Measurements from ENCODE around the gene FUS. TPM values are rescaled to one million over a fixed set of nuclear protein-coding genes. Genes with fewer than 3 reads are reported as not detected.
A peak's percentile ranks its signal among the peaks of the same experiment; 100 is the strongest.

Gene FUS
- total RNA-seq, 1 experiment from 2014 or later: 1,264 TPM

DNA sequence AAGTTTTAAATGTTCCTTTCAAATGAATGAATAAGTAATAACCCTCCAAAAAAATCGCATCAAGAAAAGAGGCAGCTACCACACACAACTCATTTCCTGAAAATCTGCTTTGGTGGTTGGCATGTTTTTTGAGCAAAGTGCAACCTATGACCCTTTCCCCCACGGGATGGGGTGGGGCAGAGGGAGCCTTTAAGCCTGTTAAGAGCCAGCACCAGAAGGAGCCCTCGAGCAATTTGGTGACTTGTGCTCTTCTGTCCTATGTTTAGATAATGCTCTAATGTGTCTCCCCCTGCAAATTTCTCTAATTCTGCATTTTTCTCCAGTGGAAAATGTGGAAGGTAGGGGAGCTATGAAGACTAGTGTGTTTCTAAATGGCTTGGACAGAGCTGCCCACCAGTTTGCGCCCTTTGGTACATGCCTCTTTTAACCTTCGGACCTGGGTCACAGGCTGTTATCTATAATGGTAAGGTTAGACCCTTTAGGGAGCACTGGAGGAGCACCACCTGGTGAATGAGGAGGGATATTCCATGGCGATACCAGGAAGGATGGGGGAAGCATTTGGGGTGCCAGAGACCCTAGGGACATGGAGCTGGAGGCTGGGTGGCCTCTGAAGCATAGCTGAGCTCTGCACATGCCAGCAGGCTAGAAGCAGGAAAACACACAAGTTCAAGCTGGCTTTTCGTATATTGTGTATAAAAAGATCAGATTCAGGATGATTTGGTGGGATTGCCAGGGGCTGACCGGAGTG lies 21.1 kb downstream of the FUS start:
- POLR2A ChIA-PET (ENCODE audit: low non-redundant PET): interaction anchor here (0.6 kb wide), 1 partner anchor 21 kb away, joined by 9 read pairs; no protein-coding TSS in a partner anchor
- Histone ChIP-seq H3K27ac (ENCODE audit: low read depth, low read length, poor library complexity, severe bottlenecking) (no peak overlapping the region), H3K4me3 (ENCODE audit: low read depth, low read length, poor library complexity, severe bottlenecking) (no peak overlapping the region), H3K9me3 (ENCODE audit: low read depth, low read length, poor library complexity, severe bottlenecking) (no peaks in the 10 kb centered on the region), H3K4me1 (ENCODE audit: insufficient read depth, low read length, poor library complexity, severe bottlenecking) (no peaks in the 10 kb centered on the region), H3K36me3 (ENCODE audit: insufficient read depth, low read length, poor library complexity, severe bottlenecking) (peaks cover 10% of the 10 kb centered on the region), H3K27me3 (replicated peaks; ENCODE audit: insufficient read depth, low read depth, low read length, poor library complexity) (peaks cover 9% of the 10 kb centered on the region)
- no peak for DNase-seq (ENCODE audit: low spot score)
- TF ChIP-seq EZH2 (IDR thresholded peaks at IDR 0.05; ENCODE audit: borderline replicate concordance, low read depth, low read length, poor library complexity, severe bottlenecking) (no peak), CTCF (conservative IDR thresholded peaks at IDR 0.05; ENCODE audit: low read depth, low read length) (no peak)
- intact Hi-C loops (cut with micrococcal nuclease; ENCODE audit: unreplicated experiment): loop anchor here (5.0 kb wide), 2 partner anchors 241 to 666 kb away; partner anchors contain the start of gene ZNF843
- CTCF ChIA-PET: no interaction called here
- BruUV-seq (replicated peaks): no TSS peak

GRCh38 chr16:31201582-31202413 lies 21.9 kb downstream of the FUS start:
- Histone ChIP-seq H3K27me3 (replicated peaks; ENCODE audit: insufficient read depth, low read depth, low read length, poor library complexity) (peaks cover 9% of the 10 kb centered on the region), H3K27ac (ENCODE audit: low read depth, low read length, poor library complexity, severe bottlenecking) (no peak overlapping the region), H3K4me3 (ENCODE audit: low read depth, low read length, poor library complexity, severe bottlenecking) (peak overlapping the region; percentile 49), H3K4me1 (ENCODE audit: insufficient read depth, low read length, poor library complexity, severe bottlenecking) (no peaks in the 10 kb centered on the region), H3K9me3 (ENCODE audit: low read depth, low read length, poor library complexity, severe bottlenecking) (no peaks in the 10 kb centered on the region), H3K36me3 (ENCODE audit: insufficient read depth, low read length, poor library complexity, severe bottlenecking) (peaks cover 2% of the 10 kb centered on the region)
- BruUV-seq (replicated peaks): no TSS peak
- ChIA-PET CTCF (no interaction called here), POLR2A (ENCODE audit: low non-redundant PET) (no interaction called here)
- intact Hi-C loops (cut with micrococcal nuclease; ENCODE audit: unreplicated experiment): loop anchor here (5.0 kb wide), 2 partner anchors 241 to 666 kb away; partner anchors contain the start of gene ZNF843
- no peak for TF ChIP-seq EZH2 (IDR thresholded peaks at IDR 0.05; ENCODE audit: borderline replicate concordance, low read depth, low read length, poor library complexity, severe bottlenecking)
- no peak for TF ChIP-seq CTCF (conservative IDR thresholded peaks at IDR 0.05; ENCODE audit: low read depth, low read length)
- DNase-seq (ENCODE audit: low spot score): no peak

DNA sequence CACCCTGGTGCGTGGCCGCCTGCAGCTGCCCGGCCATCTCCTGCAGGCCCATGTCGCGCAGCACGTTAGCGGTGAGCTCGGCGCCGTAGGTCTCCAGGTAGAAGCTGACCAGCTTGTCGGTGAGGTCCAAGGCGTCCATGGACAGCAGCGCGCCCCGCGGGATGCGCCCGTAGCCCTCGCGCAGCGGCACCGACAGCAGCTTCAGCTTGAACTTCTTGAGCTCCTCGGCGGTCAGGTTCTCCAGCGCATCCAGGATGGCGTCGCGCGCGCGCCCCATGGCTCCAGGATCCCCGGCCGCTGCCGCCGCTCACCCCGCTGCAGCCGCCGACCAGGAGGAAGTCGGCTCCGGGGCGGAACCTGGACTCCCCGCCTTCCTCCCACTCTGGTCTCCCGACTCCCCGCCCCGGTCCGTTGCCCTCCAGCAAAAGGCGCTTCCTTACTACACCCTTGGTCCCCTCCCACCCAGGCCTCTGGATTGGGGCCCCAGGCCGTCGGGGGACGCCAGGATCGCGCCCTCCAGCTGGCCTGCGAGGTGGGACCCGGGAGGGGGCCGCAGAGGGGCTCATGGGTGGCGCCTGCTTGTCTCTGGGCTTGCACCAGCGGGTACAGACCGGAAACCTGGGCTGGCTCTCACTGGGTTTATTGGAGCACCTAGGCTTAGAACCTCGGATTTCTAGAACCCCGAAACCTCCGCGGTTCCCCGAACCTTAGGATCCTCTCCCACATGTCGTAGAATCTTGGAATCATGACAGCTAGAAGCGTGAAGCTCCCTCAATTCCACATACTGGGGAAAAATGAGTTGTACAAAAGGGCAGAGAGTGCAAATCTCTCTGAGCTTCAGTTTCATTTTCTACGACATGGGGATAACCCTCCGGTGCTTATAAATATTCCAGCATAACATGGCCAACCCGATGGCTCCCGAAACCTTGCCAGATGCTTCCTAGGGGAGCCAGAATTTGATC lies 22.8 kb downstream of the FUS start, which contains the start of gene PYCARD:
TSS of gene PYCARD (minus strand) at position 347 of the 962 bp plus-strand sequence. CDS start at position 277, 70 bp downstream.
- Histone ChIP-seq H3K4me3 (ENCODE audit: low read depth, low read length, poor library complexity, severe bottlenecking) (peak within 1 kb of the TSS; percentile 49), H3K9me3 (ENCODE audit: low read depth, low read length, poor library complexity, severe bottlenecking) (no peaks in the 10 kb centered on the region), H3K4me1 (ENCODE audit: insufficient read depth, low read length, poor library complexity, severe bottlenecking) (no peaks in the 10 kb centered on the region), H3K27me3 (replicated peaks; ENCODE audit: insufficient read depth, low read depth, low read length, poor library complexity) (peaks cover 9% of the 10 kb centered on the region), H3K27ac (ENCODE audit: low read depth, low read length, poor library complexity, severe bottlenecking) (no peak within 1 kb of the TSS), H3K36me3 (ENCODE audit: insufficient read depth, low read length, poor library complexity, severe bottlenecking) (no peaks in the 10 kb centered on the region)
- CTCF ChIA-PET: interaction anchor here (0.7 kb wide), 1 partner anchor 180 kb away, joined by 7 read pairs; no protein-coding TSS in a partner anchor
- no TSS peak for BruUV-seq (replicated peaks)
- POLR2A ChIA-PET (ENCODE audit: low non-redundant PET): interaction anchor here (0.6 kb wide), 1 partner anchor 83 kb away, joined by 10 read pairs; no protein-coding TSS in a partner anchor
- no peak for TF ChIP-seq EZH2 (IDR thresholded peaks at IDR 0.05; ENCODE audit: borderline replicate concordance, low read depth, low read length, poor library complexity, severe bottlenecking)
- TF ChIP-seq CTCF (conservative IDR thresholded peaks at IDR 0.05; ENCODE audit: low read depth, low read length): no peak
- intact Hi-C loops (cut with micrococcal nuclease; ENCODE audit: unreplicated experiment): loop anchor here (5.0 kb wide), 2 partner anchors 240 to 665 kb away; partner anchors contain the start of gene ZNF843
- no peak for DNase-seq (ENCODE audit: low spot score)

All from A673 (cell line).